Right lobe of liver (tissue), 4 donors: Measurements from ENCODE around the gene MAU2.

Source experiments
- POLR2A ChIP-seq: fragments of 450-650 bp; IDR thresholded peaks from one replicate; pipeline ENCODE4 v1.6.1; 2017; ENCODE audit warnings: antibody characterized with exemption, mild to moderate bottlenecking
- TF ChIP-seq, protein P1 (sequence below), 4 donors: fragments of 200-600 bp in 3 of 4; fragments of 450-650 bp in 1 of 4; IDR thresholded peaks; one replicate each; pipeline versions ENCODE4 v1.5.1 to v1.8.0; 2016 to 2022; ENCODE audit warnings: antibody characterized with exemption in 4 of 4, mild to moderate bottlenecking in 2 of 4
- donor health status: DM: no; HTN: no; CAD: no.
- donor health status: DM: no; HTN: no; CAD: no.
- donor health status: DM: no; HTN: yes; CAD: no.

DNA sequence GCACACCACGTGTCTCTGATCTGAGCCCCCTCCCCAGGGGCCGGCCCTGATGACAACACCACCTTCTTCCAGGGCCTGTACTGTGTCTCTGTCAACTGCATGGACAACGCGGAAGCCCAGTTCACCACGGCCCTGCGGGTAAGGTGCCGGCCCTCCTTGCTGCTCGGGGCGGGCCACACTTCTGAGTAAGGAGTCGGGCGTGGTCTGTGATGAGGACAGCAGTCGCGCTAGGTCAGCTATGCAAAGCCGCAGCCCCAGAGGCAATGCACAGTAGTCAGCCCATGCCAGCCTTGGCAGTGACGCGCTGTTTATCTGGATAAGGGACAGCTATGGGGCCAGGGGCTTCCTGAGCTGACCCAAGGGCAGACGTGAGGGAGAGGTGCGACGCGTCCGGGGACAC lies 24.6 kb downstream of the MAU2 start:
- TF ChIP-seq, protein P1, sequence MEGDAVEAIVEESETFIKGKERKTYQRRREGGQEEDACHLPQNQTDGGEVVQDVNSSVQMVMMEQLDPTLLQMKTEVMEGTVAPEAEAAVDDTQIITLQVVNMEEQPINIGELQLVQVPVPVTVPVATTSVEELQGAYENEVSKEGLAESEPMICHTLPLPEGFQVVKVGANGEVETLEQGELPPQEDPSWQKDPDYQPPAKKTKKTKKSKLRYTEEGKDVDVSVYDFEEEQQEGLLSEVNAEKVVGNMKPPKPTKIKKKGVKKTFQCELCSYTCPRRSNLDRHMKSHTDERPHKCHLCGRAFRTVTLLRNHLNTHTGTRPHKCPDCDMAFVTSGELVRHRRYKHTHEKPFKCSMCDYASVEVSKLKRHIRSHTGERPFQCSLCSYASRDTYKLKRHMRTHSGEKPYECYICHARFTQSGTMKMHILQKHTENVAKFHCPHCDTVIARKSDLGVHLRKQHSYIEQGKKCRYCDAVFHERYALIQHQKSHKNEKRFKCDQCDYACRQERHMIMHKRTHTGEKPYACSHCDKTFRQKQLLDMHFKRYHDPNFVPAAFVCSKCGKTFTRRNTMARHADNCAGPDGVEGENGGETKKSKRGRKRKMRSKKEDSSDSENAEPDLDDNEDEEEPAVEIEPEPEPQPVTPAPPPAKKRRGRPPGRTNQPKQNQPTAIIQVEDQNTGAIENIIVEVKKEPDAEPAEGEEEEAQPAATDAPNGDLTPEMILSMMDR (IDR thresholded peaks at IDR 0.05) = no peak
- TF ChIP-seq POLR2A = no peak
